SK-N-SH treated with all-trans-retinoic acid at 6 μM for 48 hours (cell line): ENCODE data around the gene EEFSEC.

Source experiments
- ATAC-seq: fragments of 200-7000 bp; cut with Tn5 transposase; 3 replicates; pipeline ENCODE4 v1.9.1; 2020; ENCODE audit warnings: mild to moderate bottlenecking, moderate library complexity
- BACH2 ChIP-seq: fragments of 250-450 bp; sonication (Bioruptor Pico); IDR thresholded peaks from 2 replicates; pipeline ENCODE4 v1.9.0; 2021; ENCODE audit warnings: mild to moderate bottlenecking, borderline replicate concordance
- CREB5 ChIP-seq: fragments of 250-450 bp; sonication (Bioruptor Pico); IDR thresholded peaks from 2 replicates; pipeline ENCODE4 v1.5.1; 2020; ENCODE audit warnings: low read depth, mild to moderate bottlenecking, moderate library complexity
- ESRRG ChIP-seq: fragments of 250-450 bp; sonication (Bioruptor Pico); IDR thresholded peaks from 2 replicates; pipeline ENCODE4 v1.6.1; 2021; ENCODE audit warnings: mild to moderate bottlenecking
- GLIS3 ChIP-seq: fragments of 250-450 bp; sonication (Bioruptor Pico); IDR thresholded peaks from 2 replicates; pipeline ENCODE4 v1.5.0; 2020; ENCODE audit warnings: mild to moderate bottlenecking, moderate library complexity
- ISL1 ChIP-seq: fragments of 250-450 bp; sonication (Bioruptor Pico); IDR thresholded peaks from 2 replicates; pipeline ENCODE4 v2.1.2; 2022; ENCODE audit warnings: mild to moderate bottlenecking, moderate library complexity
- POU6F1 ChIP-seq: fragments of 250-450 bp; sonication (Bioruptor Pico); IDR thresholded peaks from 2 replicates; pipeline ENCODE4 v1.8.0; 2021; ENCODE audit warnings: low read depth, mild to moderate bottlenecking, moderate library complexity, borderline replicate concordance
- PPARA ChIP-seq: fragments of 250-450 bp; sonication (Bioruptor Pico); IDR thresholded peaks from 2 replicates; pipeline ENCODE4 v1.5.0; 2020; ENCODE audit warnings: mild to moderate bottlenecking, borderline replicate concordance
- TCF4 ChIP-seq: fragments of 250-450 bp; sonication (Bioruptor Pico); IDR thresholded peaks from 2 replicates; pipeline ENCODE4 v1.8.0; 2021; ENCODE audit warnings: mild to moderate bottlenecking, moderate library complexity, borderline replicate concordance
- TOX ChIP-seq: fragments of 250-450 bp; sonication (Bioruptor Pico); IDR thresholded peaks from 2 replicates; pipeline ENCODE4 v1.8.0; 2021; ENCODE audit warnings: mild to moderate bottlenecking, moderate library complexity, borderline replicate concordance
- TSHZ2 ChIP-seq: fragments of 250-450 bp; sonication (Bioruptor Pico); IDR thresholded peaks from 2 replicates; pipeline ENCODE4 v1.5.0; 2020; ENCODE audit warnings: mild to moderate bottlenecking, moderate library complexity
- ZC3H10 ChIP-seq: fragments of 250-450 bp; sonication (Bioruptor Pico); IDR thresholded peaks from 2 replicates; pipeline ENCODE4 v1.5.1; 2021; ENCODE audit warnings: mild to moderate bottlenecking, moderate library complexity
- ZFP3 ChIP-seq: fragments of 250-450 bp; sonication (Bioruptor Pico); IDR thresholded peaks from 2 replicates; pipeline ENCODE4 v1.5.0; 2020; ENCODE audit warnings: mild to moderate bottlenecking, moderate library complexity
- ZFP30 ChIP-seq: fragments of 450-650 bp; formaldehyde crosslinking; IDR thresholded peaks from 2 replicates; pipeline ENCODE4 v1.5.0; 2022; ENCODE audit warnings: mild to moderate bottlenecking, moderate library complexity
- ZNF565 ChIP-seq: fragments of 450-650 bp; formaldehyde crosslinking; conservative IDR thresholded peaks from 2 replicates; pipeline ENCODE4 v1.5.0; 2020; ENCODE audit warnings: low read depth, mild to moderate bottlenecking, moderate library complexity
- ZNF70 ChIP-seq: fragments of 450-650 bp; formaldehyde crosslinking; IDR thresholded peaks from 2 replicates; pipeline ENCODE4 v1.5.0; 2020; ENCODE audit warnings: mild to moderate bottlenecking, moderate library complexity
- ZNF8 ChIP-seq: fragments of 450-650 bp; formaldehyde crosslinking; IDR thresholded peaks from 2 replicates; pipeline ENCODE4 v1.5.0; 2020; ENCODE audit warnings: mild to moderate bottlenecking, moderate library complexity

EEFSEC gene

GRCh38 chr3:128280481-128281052 is 127.3 kb downstream of the EEFSEC start:
- TF ChIP-seq ESRRG (CRISPR knock-in tag) (no peak), ISL1 (no peak), ZNF8 (CRISPR knock-in tag) (no peak), BACH2 (CRISPR knock-in tag) (no peak), PPARA (CRISPR knock-in tag) (no peak), ZNF70 (CRISPR knock-in tag) (no peak), CREB5 (no peak)
- ATAC-seq, result no peak

- no peak for TF ChIP-seq TOX (CRISPR knock-in tag)
These were observed 127.8 kb downstream of the EEFSEC start for GRCh38 chr3:128281056-128281455.

GRCh38 chr3:128281461-128282367 is 128.4 kb downstream of the EEFSEC start:
- no peak for ATAC-seq
- TF ChIP-seq TSHZ2 (CRISPR knock-in tag), result no peak
- TF ChIP-seq POU6F1 (CRISPR knock-in tag), result no peak
- TF ChIP-seq ZFP30 (CRISPR knock-in tag), result no peak
- TF ChIP-seq ZNF565, result no peak
- no peak for TF ChIP-seq ZC3H10 (CRISPR knock-in tag)

More at GRCh38 chr3:128281056-128281455, 127.8 kb downstream of the EEFSEC start:
- no peak for ATAC-seq

GRCh38 chr3:128282380-128283196 is 129.3 kb downstream of the EEFSEC start:
- ATAC-seq, result peak; percentile 34
- peak; percentile 39; the same call in 1 of the 2 replicates for TF ChIP-seq ZFP3
- peak; percentile 62; the same call in 1 of the 2 replicates for TF ChIP-seq GLIS3
- TF ChIP-seq TCF4 (CRISPR knock-in tag), result no peak
- peak; percentile 65; the same call in 1 of the 2 replicates for TF ChIP-seq TSHZ2 (CRISPR knock-in tag)
